Mucosa of gallbladder (tissue), 1 donor: ENCODE results near the gene SEPTIN14. TPM values are rescaled to one million over a fixed set of nuclear protein-coding genes. Genes with fewer than 3 reads are reported as not detected.
"Not testable (repeated sequence)": the region's sequence is repeated elsewhere in the genome, so short reads cannot be mapped to it uniquely, and the experiment has no call there.

ENCODE experiments used
- DNase-seq: peaks from one replicate; pipeline ENCODE4 v3.0.0-alpha.2; 2020; ENCODE audit warnings: low spot score
- total RNA-seq: library from RNA; stranded (reverse); gene quantifications from one replicate; pipeline ENCODE4 v1.2.1, GENCODE V29; 2021
- donor health status: DM: no; HTN: no; CAD: no.

The SEPTIN14 gene
- total RNA-seq, 1 donor from 2014 or later: not detected

DNA sequence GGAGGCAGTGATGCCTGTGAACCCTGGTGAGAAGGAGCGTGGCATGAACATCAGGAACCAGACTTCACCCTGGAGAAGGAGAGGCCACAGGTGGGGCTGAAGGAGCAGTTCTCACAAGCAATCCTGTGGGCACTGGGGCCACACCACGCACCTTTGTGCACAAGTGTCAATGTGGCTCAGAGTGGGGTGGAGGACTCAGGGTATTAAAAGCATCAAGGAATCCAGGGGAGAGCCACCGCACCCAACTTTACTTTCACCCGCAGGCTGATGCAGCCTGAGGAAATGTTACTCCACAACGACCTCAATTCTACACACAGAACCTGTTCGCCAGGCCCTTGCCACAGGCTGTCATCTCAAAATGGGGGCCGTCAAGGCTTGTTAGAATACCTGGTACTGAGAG, 77.1 kb downstream of the SEPTIN14 start:
- not testable (repeated sequence) for DNase-seq

GRCh38 chr7:55784151-55784550, 78.4 kb downstream of the SEPTIN14 start:
- no peak for DNase-seq

DNA sequence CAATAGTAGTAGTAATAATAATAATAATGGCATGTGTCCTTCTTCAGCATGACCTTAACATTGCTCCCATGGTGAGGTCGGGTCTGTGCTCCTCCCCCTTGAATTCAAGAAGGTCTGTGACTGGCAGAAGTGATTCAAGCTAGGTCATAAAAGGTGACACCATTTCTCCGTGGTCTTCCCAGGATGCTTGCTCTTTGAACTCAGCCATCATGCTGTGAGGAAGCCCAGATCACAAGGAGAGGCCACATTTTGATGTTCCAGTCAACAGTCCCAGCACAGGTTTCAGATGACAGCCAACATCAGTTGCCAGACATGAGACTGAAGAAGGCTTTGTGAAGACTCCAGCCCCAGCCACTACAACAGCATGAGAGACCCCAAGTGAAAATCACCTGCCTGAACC, 83.9 kb downstream of the SEPTIN14 start:
- DNase-seq: no peak

DNA sequence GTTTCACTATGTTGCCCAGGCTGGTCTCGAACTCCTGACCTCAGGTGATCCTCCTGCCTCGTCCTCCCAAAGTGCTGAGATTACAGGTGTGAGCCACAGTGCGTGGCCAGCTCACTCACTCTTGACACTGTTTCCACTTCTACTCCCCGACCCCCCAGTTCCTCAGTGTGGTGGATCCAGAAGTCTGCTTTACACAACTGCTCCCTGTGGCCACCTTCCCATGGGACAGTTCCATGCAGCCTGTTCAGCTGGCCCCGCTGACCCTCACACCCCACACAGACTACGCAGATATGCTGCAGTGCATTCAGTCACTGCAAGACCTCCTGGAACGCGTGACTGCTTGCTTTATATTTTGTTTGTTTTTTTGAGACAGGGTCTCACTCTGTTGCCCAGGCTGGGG, 86.4 kb downstream of the SEPTIN14 start:
- no peak for DNase-seq

GRCh38 chr7:55775051-55775420, 87.5 kb downstream of the SEPTIN14 start:
- no peak for DNase-seq

- DNase-seq: no peak
Measured at GRCh38 chr7:55774327-55775050, 88.1 kb downstream of the SEPTIN14 start.

DNA sequence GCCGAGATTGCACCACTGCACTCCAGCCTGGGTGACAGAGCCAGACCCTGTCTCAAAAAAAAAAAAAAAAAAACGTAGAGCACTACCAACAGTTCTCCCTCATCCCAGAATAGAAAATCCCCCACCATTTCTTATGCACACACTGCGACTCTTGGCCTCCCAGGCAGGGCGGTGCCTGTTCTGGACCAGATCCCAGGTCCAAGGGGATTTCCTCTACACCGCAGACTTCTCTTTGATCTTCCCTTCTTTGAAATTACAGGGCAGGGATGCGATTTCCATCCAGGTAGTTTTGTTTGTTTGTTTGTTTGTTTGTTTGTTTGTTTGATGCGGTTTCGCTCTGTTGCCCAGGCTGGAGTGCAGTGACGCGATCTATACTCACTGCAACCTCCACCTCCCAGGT, 91.8 kb downstream of the SEPTIN14 start:
- no peak for DNase-seq

DNA sequence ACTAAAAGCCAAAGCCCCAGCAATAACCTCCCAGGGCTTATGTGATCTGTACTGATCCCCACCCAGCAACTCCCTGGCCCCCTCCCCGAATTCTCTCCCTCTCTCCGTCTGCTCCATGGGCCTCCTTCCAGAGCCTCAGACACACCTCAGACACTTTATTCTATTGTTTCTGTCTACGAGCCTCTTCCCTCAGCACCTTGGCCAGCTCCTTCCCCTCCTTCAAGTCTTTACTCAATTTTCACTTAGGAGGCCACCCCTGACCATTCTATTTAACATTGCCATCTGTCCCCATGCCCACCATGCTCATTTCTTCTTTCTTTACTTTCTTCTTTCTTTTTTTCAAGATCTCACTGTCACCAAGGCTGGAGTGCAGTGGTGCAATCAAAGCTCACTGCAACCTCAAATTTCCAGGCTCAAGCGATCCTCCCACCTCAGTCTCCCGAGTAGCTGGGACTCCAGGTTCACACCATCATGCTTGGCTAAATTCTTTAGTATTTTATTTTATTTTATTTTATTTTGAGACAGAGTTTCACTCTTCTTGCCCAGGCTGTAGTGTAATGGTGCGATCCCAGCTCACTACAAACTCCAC, 109.2 kb downstream of the SEPTIN14 start:
- DNase-seq: not testable (repeated sequence)

DNA sequence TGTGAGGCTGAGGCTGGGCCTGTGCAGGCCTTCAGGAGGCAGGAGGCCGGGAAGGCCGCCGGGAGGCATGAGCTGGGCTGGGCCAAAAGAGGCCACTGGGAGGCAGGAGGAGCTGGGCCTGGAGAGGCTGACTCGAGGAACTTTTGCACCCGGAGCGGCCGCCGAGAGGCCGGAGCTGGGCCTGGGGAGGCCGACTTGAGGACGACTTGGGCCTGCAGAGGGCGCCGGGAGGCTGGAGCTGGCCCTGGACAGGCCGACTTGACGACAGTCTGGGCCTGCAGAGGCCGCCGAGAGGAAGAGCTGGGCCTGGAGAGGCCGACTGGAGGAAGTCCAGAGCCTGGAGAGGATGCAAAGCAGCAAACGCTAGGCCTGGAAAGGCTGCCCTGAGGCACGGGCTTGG, 117.8 kb downstream of the SEPTIN14 start:
- not testable (repeated sequence) for DNase-seq

Other genes with a start within 250 kb of the SEPTIN14 start
- 4.5 TPM for gene ZNF713, start 24.7 kb upstream of the SEPTIN14 start, total RNA-seq
- gene MRPS17, start 89.1 kb upstream of the SEPTIN14 start, total RNA-seq: 10.8 TPM
- gene NIPSNAP2, start 101.8 kb upstream of the SEPTIN14 start, total RNA-seq: 45.3 TPM
- 33.4 TPM for gene PSPH, start 188.7 kb upstream of the SEPTIN14 start, total RNA-seq
- gene CCT6A, start 189.0 kb upstream of the SEPTIN14 start, total RNA-seq: 87.6 TPM
- gene SUMF2, start 201.5 kb upstream of the SEPTIN14 start, total RNA-seq: 245 TPM
- 0.89 TPM for gene PHKG1, start 230.2 kb upstream of the SEPTIN14 start, total RNA-seq
- gene CHCHD2, start 243.7 kb upstream of the SEPTIN14 start, total RNA-seq: 293 TPM